Loucy (cell line): Measurements from ENCODE around the gene BOLL.

Experiments used
- H2AFZ ChIP-seq: fragments of 200-600 bp; sonication (generic); 2 replicates; pipeline ENCODE4 v1.6.0; 2016; ENCODE audit warnings: antibody characterized with exemption, mild to moderate bottlenecking, low read length, moderate library complexity
- H3F3A ChIP-seq: fragments of 200-600 bp; 2 replicates; pipeline ENCODE4 v1.6.0; 2016; ENCODE audit warnings: antibody characterized with exemption, low read depth, mild to moderate bottlenecking
- H3K27me3 ChIP-seq: fragments of 200-600 bp; sonication (generic); 2 replicates; pipeline ENCODE4 v1.6.1; 2014; ENCODE audit warnings: low read length, mild to moderate bottlenecking; ENCODE audit not compliant: insufficient read depth, poor library complexity, severe bottlenecking
- H3K36me3 ChIP-seq: fragments of 200-600 bp; sonication (generic); 2 replicates; pipeline ENCODE4 v1.6.1; 2016; ENCODE audit warnings: low read length; ENCODE audit not compliant: insufficient read depth
- H3K4me1 ChIP-seq: fragments of 200-600 bp; sonication (generic); 2 replicates; pipeline ENCODE4 v1.5.1; 2014; ENCODE audit warnings: low read length, mild to moderate bottlenecking; ENCODE audit not compliant: insufficient read depth, poor library complexity, severe bottlenecking
- H3K4me2 ChIP-seq: fragments of 200-600 bp; sonication (generic); 2 replicates; pipeline ENCODE4 v1.6.0; 2014; ENCODE audit warnings: antibody characterized with exemption, low read length, low read depth, mild to moderate bottlenecking; ENCODE audit not compliant: poor library complexity, severe bottlenecking
- H3K4me3 ChIP-seq: fragments of 200-600 bp; sonication (generic); 2 replicates; pipeline ENCODE4 v1.5.1; 2014; ENCODE audit warnings: low read length, mild to moderate bottlenecking, mixed read lengths; ENCODE audit not compliant: poor library complexity, severe bottlenecking
- H3K79me2 ChIP-seq: fragments of 200-600 bp; sonication (generic); 2 replicates; pipeline ENCODE4 v1.6.1; 2014; ENCODE audit warnings: low read length; ENCODE audit not compliant: insufficient read depth
- H3K9ac ChIP-seq: fragments of 200-600 bp; sonication (generic); 2 replicates; pipeline ENCODE4 v1.6.0; 2014; ENCODE audit warnings: mild to moderate bottlenecking, low read depth, low read length, moderate library complexity; ENCODE audit not compliant: poor library complexity, severe bottlenecking
- H3K9me2 ChIP-seq: fragments of 200-600 bp; sonication (generic); replicated peaks from 2 replicates; pipeline ENCODE4 v1.6.1; 2016; ENCODE audit warnings: low read depth, low read length, mixed read lengths
- H3K9me3 ChIP-seq: fragments of 200-600 bp; sonication (generic); 2 replicates; pipeline ENCODE4 v1.6.1; 2014; ENCODE audit warnings: mild to moderate bottlenecking, antibody characterized with exemption, low read length, low read depth; ENCODE audit not compliant: insufficient read depth
- H4K20me1 ChIP-seq: fragments of 200-600 bp; sonication (generic); 2 replicates; pipeline ENCODE4 v1.6.0; 2014; ENCODE audit warnings: antibody characterized with exemption, low read length, mild to moderate bottlenecking; ENCODE audit not compliant: insufficient read depth, poor library complexity, severe bottlenecking
- EZH2phosphoT487 ChIP-seq: fragments of 200-600 bp; IDR thresholded peaks from 2 replicates; pipeline ENCODE4 v1.6.1; 2018; ENCODE audit warnings: antibody characterized with exemption, mild to moderate bottlenecking, moderate library complexity, borderline replicate concordance
- TF ChIP-seq, protein P1 (sequence below): fragments of 200-600 bp; sonication (generic); conservative IDR thresholded peaks from 2 replicates; pipeline ENCODE4 v1.5.1; 2014; ENCODE audit warnings: mild to moderate bottlenecking, antibody characterized with exemption, low read length

Gene BOLL

DNA sequence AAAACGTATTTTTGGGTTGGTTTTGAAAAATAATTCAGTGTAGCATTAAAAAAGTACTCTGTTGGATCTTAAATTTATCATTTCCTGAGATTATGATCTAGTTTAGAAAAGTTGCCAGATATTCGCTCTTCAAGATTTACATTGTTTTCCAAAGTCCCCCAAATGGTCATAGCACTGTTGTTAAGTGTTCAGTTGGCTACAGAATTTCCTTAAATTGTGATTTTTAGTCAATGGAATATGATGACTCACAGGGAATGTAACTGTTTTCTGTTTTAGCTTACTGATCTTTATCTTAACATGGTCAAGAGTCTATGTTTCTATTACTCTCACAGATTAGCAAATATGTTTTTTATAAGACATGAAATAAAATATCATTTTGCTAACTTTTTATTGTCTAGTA, 42.5 kb upstream of the BOLL start:
- H3F3A ChIP-seq, result no peaks in the 10 kb centered on the region
- H3K9me2 ChIP-seq, result no peaks in the 10 kb centered on the region
- no peaks in the 10 kb centered on the region for H3K27me3 ChIP-seq
- no peaks in the 10 kb centered on the region for H3K4me1 ChIP-seq
- H3K9me3 ChIP-seq, result no peaks in the 10 kb centered on the region
- H3K4me3 ChIP-seq, result no peak overlapping the region
- no peaks in the 10 kb centered on the region for H4K20me1 ChIP-seq
- TF ChIP-seq EZH2phosphoT487, result no peak
- no peak overlapping the region for H2AFZ ChIP-seq
- H3K9ac ChIP-seq, result no peak overlapping the region
- no peaks in the 10 kb centered on the region for H3K79me2 ChIP-seq
- H3K36me3 ChIP-seq, result no peaks in the 10 kb centered on the region
- H3K4me2 ChIP-seq, result no peak overlapping the region

DNA sequence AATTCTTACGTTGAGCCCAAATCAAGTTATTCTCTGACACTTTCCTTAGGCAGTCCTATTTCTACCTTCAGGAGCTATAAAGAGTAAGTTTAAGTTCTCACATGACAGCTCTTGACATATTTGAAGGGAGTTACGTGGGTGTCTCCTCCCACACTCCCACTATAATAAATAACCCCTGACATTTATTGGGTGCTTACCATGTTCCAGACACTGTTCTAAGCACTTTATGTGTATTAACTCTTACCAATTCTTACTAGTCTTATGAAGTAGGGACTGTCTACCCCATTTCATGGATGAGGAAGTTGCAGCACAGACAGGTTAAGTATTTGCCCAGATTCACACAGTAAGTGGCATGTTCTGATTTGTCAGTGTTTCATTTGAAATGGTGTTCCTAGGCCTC, 37.2 kb upstream of the BOLL start:
- H3K9me2 ChIP-seq, result no peaks in the 10 kb centered on the region
- H4K20me1 ChIP-seq, result no peaks in the 10 kb centered on the region
- no peak overlapping the region for H3K9ac ChIP-seq
- no peaks in the 10 kb centered on the region for H3K4me1 ChIP-seq
- no peaks in the 10 kb centered on the region for H3K9me3 ChIP-seq
- no peak overlapping the region for H2AFZ ChIP-seq
- H3K27me3 ChIP-seq, result no peaks in the 10 kb centered on the region
- no peak overlapping the region for H3K4me2 ChIP-seq
- no peak overlapping the region for H3K4me3 ChIP-seq
- no peaks in the 10 kb centered on the region for H3F3A ChIP-seq
- TF ChIP-seq EZH2phosphoT487, result no peak
- TF ChIP-seq, protein P1, sequence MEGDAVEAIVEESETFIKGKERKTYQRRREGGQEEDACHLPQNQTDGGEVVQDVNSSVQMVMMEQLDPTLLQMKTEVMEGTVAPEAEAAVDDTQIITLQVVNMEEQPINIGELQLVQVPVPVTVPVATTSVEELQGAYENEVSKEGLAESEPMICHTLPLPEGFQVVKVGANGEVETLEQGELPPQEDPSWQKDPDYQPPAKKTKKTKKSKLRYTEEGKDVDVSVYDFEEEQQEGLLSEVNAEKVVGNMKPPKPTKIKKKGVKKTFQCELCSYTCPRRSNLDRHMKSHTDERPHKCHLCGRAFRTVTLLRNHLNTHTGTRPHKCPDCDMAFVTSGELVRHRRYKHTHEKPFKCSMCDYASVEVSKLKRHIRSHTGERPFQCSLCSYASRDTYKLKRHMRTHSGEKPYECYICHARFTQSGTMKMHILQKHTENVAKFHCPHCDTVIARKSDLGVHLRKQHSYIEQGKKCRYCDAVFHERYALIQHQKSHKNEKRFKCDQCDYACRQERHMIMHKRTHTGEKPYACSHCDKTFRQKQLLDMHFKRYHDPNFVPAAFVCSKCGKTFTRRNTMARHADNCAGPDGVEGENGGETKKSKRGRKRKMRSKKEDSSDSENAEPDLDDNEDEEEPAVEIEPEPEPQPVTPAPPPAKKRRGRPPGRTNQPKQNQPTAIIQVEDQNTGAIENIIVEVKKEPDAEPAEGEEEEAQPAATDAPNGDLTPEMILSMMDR, result no peak
- no peaks in the 10 kb centered on the region for H3K79me2 ChIP-seq
- no peaks in the 10 kb centered on the region for H3K36me3 ChIP-seq

- H3K27me3 ChIP-seq, result no peaks in the 10 kb centered on the region
- no peak overlapping the region for H3K9ac ChIP-seq
- H3K9me2 ChIP-seq, result no peaks in the 10 kb centered on the region
- H3K4me3 ChIP-seq, result no peak overlapping the region
- H3K36me3 ChIP-seq, result no peaks in the 10 kb centered on the region
- no peaks in the 10 kb centered on the region for H3K9me3 ChIP-seq
- no peak overlapping the region for H3K4me2 ChIP-seq
- H3K4me1 ChIP-seq, result no peaks in the 10 kb centered on the region
- no peaks in the 10 kb centered on the region for H3K79me2 ChIP-seq
- H2AFZ ChIP-seq, result no peak overlapping the region
- no peaks in the 10 kb centered on the region for H4K20me1 ChIP-seq
- TF ChIP-seq, protein P1, result no peak
- no peak for TF ChIP-seq EZH2phosphoT487
- no peaks in the 10 kb centered on the region for H3F3A ChIP-seq
Measured at GRCh38 chr2:197821550-197822289, 36.6 kb upstream of the BOLL start.

DNA sequence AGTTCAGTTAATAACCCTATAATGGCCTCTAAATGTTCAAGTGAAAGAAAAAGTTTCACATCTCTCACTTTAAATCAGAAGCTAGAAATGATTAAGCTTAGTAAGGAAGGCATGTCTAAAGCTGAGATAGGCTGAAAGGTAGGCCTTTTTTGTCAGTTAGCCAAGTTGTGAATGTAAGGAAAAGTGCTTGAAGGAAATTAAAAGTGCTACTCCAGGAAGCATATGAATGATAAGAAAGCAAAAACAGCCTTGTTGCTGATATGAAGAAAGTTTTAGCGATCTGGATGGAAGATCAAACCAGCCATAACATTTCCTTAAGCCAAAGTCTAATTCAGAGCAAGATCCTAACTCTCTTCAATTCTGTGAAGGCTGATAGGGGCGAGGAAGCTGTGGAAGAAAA, 29.4 kb upstream of the BOLL start:
- TF ChIP-seq, protein P1, result no peak
- TF ChIP-seq EZH2phosphoT487, result no peak
- H3K9ac ChIP-seq, result no peak overlapping the region
- H3K36me3 ChIP-seq, result no peaks in the 10 kb centered on the region

More for the DNA sequence above, 29.4 kb upstream of the BOLL start:
- H3K4me2 ChIP-seq, result no peak overlapping the region
- peak overlapping the region; percentile 52 for H2AFZ ChIP-seq
- no peaks in the 10 kb centered on the region for H3K27me3 ChIP-seq
- no peak overlapping the region for H3K4me3 ChIP-seq
- no peaks in the 10 kb centered on the region for H3K9me2 ChIP-seq
- H3K79me2 ChIP-seq, result no peaks in the 10 kb centered on the region
- peaks cover under 1% of the 10 kb centered on the region for H3K4me1 ChIP-seq
- H3K9me3 ChIP-seq, result no peaks in the 10 kb centered on the region
- no peaks in the 10 kb centered on the region for H4K20me1 ChIP-seq
- H3F3A ChIP-seq, result no peaks in the 10 kb centered on the region
